Loucy (cell line): ENCODE data around the gene LRRC28.

Source experiments
- H2AFZ ChIP-seq: fragments of 200-600 bp; sonication (generic); 2 replicates; pipeline ENCODE4 v1.6.0; 2016; ENCODE audit warnings: antibody characterized with exemption, mild to moderate bottlenecking, low read length, moderate library complexity
- H3F3A ChIP-seq: fragments of 200-600 bp; 2 replicates; pipeline ENCODE4 v1.6.0; 2016; ENCODE audit warnings: antibody characterized with exemption, low read depth, mild to moderate bottlenecking
- H3K27me3 ChIP-seq: fragments of 200-600 bp; sonication (generic); 2 replicates; pipeline ENCODE4 v1.6.1; 2014; ENCODE audit warnings: low read length, mild to moderate bottlenecking; ENCODE audit not compliant: insufficient read depth, poor library complexity, severe bottlenecking
- H3K36me3 ChIP-seq: fragments of 200-600 bp; sonication (generic); 2 replicates; pipeline ENCODE4 v1.6.1; 2016; ENCODE audit warnings: low read length; ENCODE audit not compliant: insufficient read depth
- H3K4me1 ChIP-seq: fragments of 200-600 bp; sonication (generic); 2 replicates; pipeline ENCODE4 v1.5.1; 2014; ENCODE audit warnings: low read length, mild to moderate bottlenecking; ENCODE audit not compliant: insufficient read depth, poor library complexity, severe bottlenecking
- H3K4me2 ChIP-seq: fragments of 200-600 bp; sonication (generic); 2 replicates; pipeline ENCODE4 v1.6.0; 2014; ENCODE audit warnings: antibody characterized with exemption, low read length, low read depth, mild to moderate bottlenecking; ENCODE audit not compliant: poor library complexity, severe bottlenecking
- H3K4me3 ChIP-seq: fragments of 200-600 bp; sonication (generic); 2 replicates; pipeline ENCODE4 v1.5.1; 2014; ENCODE audit warnings: low read length, mild to moderate bottlenecking, mixed read lengths; ENCODE audit not compliant: poor library complexity, severe bottlenecking
- H3K79me2 ChIP-seq: fragments of 200-600 bp; sonication (generic); 2 replicates; pipeline ENCODE4 v1.6.1; 2014; ENCODE audit warnings: low read length; ENCODE audit not compliant: insufficient read depth
- H3K9ac ChIP-seq: fragments of 200-600 bp; sonication (generic); 2 replicates; pipeline ENCODE4 v1.6.0; 2014; ENCODE audit warnings: mild to moderate bottlenecking, low read depth, low read length, moderate library complexity; ENCODE audit not compliant: poor library complexity, severe bottlenecking
- H3K9me2 ChIP-seq: fragments of 200-600 bp; sonication (generic); replicated peaks from 2 replicates; pipeline ENCODE4 v1.6.1; 2016; ENCODE audit warnings: low read depth, low read length, mixed read lengths
- H3K9me3 ChIP-seq: fragments of 200-600 bp; sonication (generic); 2 replicates; pipeline ENCODE4 v1.6.1; 2014; ENCODE audit warnings: mild to moderate bottlenecking, antibody characterized with exemption, low read length, low read depth; ENCODE audit not compliant: insufficient read depth
- H4K20me1 ChIP-seq: fragments of 200-600 bp; sonication (generic); 2 replicates; pipeline ENCODE4 v1.6.0; 2014; ENCODE audit warnings: antibody characterized with exemption, low read length, mild to moderate bottlenecking; ENCODE audit not compliant: insufficient read depth, poor library complexity, severe bottlenecking
- EZH2phosphoT487 ChIP-seq: fragments of 200-600 bp; IDR thresholded peaks from 2 replicates; pipeline ENCODE4 v1.6.1; 2018; ENCODE audit warnings: antibody characterized with exemption, mild to moderate bottlenecking, moderate library complexity, borderline replicate concordance
- TF ChIP-seq, protein P1 (sequence below): fragments of 200-600 bp; sonication (generic); conservative IDR thresholded peaks from 2 replicates; pipeline ENCODE4 v1.5.1; 2014; ENCODE audit warnings: mild to moderate bottlenecking, antibody characterized with exemption, low read length

LRRC28 gene

DNA sequence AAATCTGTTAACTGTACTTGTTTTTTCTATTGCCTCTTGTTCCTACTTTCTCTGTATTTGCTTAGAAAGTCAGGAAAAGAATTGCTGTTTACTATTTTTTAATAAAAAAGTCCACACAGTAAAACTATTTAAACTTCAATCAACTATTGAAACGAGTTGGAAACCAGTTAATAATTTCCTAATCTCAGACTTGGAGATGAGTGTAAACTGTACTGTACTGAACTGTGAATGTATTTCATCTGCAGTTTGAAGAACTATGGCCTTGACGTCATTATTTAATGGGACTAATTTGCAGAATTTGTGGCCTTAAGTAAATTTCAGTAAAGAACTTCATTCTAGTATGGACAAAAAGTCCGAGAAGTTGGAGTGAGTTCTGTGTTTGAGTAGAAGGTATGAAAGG is 89.1 kb downstream of the LRRC28 start:
- H3K4me1 ChIP-seq: peaks cover 10% of the 10 kb centered on the region
- H4K20me1 ChIP-seq: no peaks in the 10 kb centered on the region
- no peaks in the 10 kb centered on the region for H3K9me2 ChIP-seq
- no peaks in the 10 kb centered on the region for H3K36me3 ChIP-seq
- no peaks in the 10 kb centered on the region for H3K27me3 ChIP-seq
- no peak overlapping the region for H3K9ac ChIP-seq
- no peaks in the 10 kb centered on the region for H3K79me2 ChIP-seq
- no peak overlapping the region for H3K4me3 ChIP-seq
- no peaks in the 10 kb centered on the region for H3K9me3 ChIP-seq
- H3K4me2 ChIP-seq: no peak overlapping the region
- H3F3A ChIP-seq: no peaks in the 10 kb centered on the region
- no peak overlapping the region for H2AFZ ChIP-seq
- TF ChIP-seq EZH2phosphoT487: no peak
- TF ChIP-seq, protein P1, sequence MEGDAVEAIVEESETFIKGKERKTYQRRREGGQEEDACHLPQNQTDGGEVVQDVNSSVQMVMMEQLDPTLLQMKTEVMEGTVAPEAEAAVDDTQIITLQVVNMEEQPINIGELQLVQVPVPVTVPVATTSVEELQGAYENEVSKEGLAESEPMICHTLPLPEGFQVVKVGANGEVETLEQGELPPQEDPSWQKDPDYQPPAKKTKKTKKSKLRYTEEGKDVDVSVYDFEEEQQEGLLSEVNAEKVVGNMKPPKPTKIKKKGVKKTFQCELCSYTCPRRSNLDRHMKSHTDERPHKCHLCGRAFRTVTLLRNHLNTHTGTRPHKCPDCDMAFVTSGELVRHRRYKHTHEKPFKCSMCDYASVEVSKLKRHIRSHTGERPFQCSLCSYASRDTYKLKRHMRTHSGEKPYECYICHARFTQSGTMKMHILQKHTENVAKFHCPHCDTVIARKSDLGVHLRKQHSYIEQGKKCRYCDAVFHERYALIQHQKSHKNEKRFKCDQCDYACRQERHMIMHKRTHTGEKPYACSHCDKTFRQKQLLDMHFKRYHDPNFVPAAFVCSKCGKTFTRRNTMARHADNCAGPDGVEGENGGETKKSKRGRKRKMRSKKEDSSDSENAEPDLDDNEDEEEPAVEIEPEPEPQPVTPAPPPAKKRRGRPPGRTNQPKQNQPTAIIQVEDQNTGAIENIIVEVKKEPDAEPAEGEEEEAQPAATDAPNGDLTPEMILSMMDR: no peak

DNA sequence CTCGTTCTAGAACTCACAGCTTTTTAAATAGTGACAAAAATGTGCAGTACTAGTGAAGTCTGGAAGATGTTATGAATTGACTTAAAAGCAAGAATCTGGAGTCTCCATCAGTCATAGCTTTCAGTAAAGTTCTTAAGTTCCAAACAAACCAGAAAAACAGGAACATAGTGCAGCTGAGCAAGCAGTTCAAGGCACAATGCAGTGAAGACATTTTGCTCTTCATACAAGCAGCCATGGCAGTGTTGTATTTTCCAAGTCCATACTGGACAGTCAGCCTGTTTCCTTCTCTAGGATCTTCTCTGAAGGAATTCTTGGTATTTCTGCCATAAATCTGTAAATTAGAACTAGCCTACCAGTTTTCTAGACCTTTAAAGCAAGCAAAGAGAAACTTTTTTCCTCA is 90.5 kb downstream of the LRRC28 start:
- no peak overlapping the region for H3K4me3 ChIP-seq

DNA sequence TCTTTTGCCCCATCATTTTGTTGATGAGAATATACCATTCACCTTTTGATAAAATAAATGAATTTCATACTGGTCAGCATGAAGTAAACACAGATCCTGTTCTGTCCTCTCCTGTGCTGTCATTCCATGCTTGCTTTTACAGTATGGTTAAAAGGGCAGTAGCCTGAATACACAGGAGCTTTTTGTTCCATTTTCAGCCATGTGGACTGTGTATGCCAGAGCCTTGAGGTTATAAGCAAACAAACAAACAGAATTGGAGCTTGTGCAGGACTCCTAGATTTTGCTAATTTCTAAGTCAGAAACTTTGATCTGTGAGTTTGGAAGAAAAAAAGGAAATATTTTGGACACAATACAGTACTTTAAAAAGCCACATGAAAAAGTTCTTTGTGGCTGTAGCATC is 91.9 kb downstream of the LRRC28 start:
- Histone ChIP-seq H3K9ac (no peak overlapping the region), H3K4me2 (no peak overlapping the region)

More for the DNA sequence above, 90.5 kb downstream of the LRRC28 start:
- Histone ChIP-seq H4K20me1 (no peaks in the 10 kb centered on the region), H3K9me3 (no peaks in the 10 kb centered on the region), H3K27me3 (no peaks in the 10 kb centered on the region), H2AFZ (no peak overlapping the region), H3K9ac (no peak overlapping the region), H3K79me2 (no peaks in the 10 kb centered on the region), H3F3A (no peaks in the 10 kb centered on the region), H3K4me2 (no peak overlapping the region), H3K9me2 (no peaks in the 10 kb centered on the region), H3K36me3 (no peaks in the 10 kb centered on the region), H3K4me1 (peaks cover 10% of the 10 kb centered on the region)
- TF ChIP-seq EZH2phosphoT487: no peak
- TF ChIP-seq, protein P1: no peak

More for the DNA sequence above, 91.9 kb downstream of the LRRC28 start:
- H3K9me3 ChIP-seq: no peaks in the 10 kb centered on the region
- H3K36me3 ChIP-seq: no peaks in the 10 kb centered on the region
- peaks cover 10% of the 10 kb centered on the region for H3K4me1 ChIP-seq
- no peak overlapping the region for H3K4me3 ChIP-seq
- no peaks in the 10 kb centered on the region for H4K20me1 ChIP-seq
- no peak overlapping the region for H2AFZ ChIP-seq
- H3K79me2 ChIP-seq: no peaks in the 10 kb centered on the region
- TF ChIP-seq EZH2phosphoT487: no peak
- TF ChIP-seq, protein P1: no peak
- H3K9me2 ChIP-seq: no peaks in the 10 kb centered on the region
- no peaks in the 10 kb centered on the region for H3K27me3 ChIP-seq
- H3F3A ChIP-seq: no peaks in the 10 kb centered on the region
